Ishikawa (cell line): ENCODE measurements around the gene TSHZ3.

Experiments
- CEBPB ChIP-seq: IDR thresholded peaks from 2 replicates; pipeline ENCODE4 v1.6.1; 2012
- EGR1 ChIP-seq: IDR thresholded peaks from 2 replicates; pipeline ENCODE4 v1.6.1; 2012
- MAX ChIP-seq: IDR thresholded peaks from 2 replicates; pipeline ENCODE4 v1.6.1; 2012
- NFIC ChIP-seq: IDR thresholded peaks from 2 replicates; pipeline ENCODE4 v1.6.1; 2012
- YY1 ChIP-seq: IDR thresholded peaks from 2 replicates; pipeline ENCODE4 v1.6.1; 2012; ENCODE audit warnings: low read depth

- TF ChIP-seq NFIC = no peak
- no peak for TF ChIP-seq YY1
- TF ChIP-seq MAX = no peak
- no peak for TF ChIP-seq CEBPB
- no peak for TF ChIP-seq EGR1
Observed at GRCh38 chr19:31342926-31343325, 6.3 kb downstream of the TSHZ3 start.
